GM19035 (cell line): ENCODE data around the gene SLC17A9.

Source experiments
- ATAC-seq: cut with Tn5 transposase; IDR thresholded peaks from one replicate; pipeline ENCODE4 v1.9.1; 2021; ENCODE audit not compliant: unreplicated experiment

Gene SLC17A9

GRCh38 chr20:62937268-62938104, 15.0 kb upstream of the SLC17A9 start:
- peak; percentile 82 for ATAC-seq

GRCh38 chr20:62938105-62938888, 14.2 kb upstream of the SLC17A9 start, which contains the start of gene GID8:
GID8 (plus strand) TSS chr20:62938147; CDS start chr20:62941503, 3,356 bp downstream.
- peak; percentile 44 for ATAC-seq

- ATAC-seq = no peak
These were observed 11.6 kb upstream of the SLC17A9 start for GRCh38 chr20:62940875-62941274.

GRCh38 chr20:62941792-62942191, 10.7 kb upstream of the SLC17A9 start:
- no peak for ATAC-seq

GRCh38 chr20:62942456-62942855, 10.1 kb upstream of the SLC17A9 start:
- no peak for ATAC-seq

- ATAC-seq = no peak
These were observed 9.1 kb upstream of the SLC17A9 start for GRCh38 chr20:62943396-62943795.

GRCh38 chr20:62944184-62944583, 8.3 kb upstream of the SLC17A9 start:
- no peak for ATAC-seq

GRCh38 chr20:62944746-62945145, 7.8 kb upstream of the SLC17A9 start:
- ATAC-seq = no peak

GRCh38 chr20:62945771-62946339, 6.7 kb upstream of the SLC17A9 start:
- ATAC-seq = no peak

GRCh38 chr20:62946918-62947317, 5.6 kb upstream of the SLC17A9 start:
- ATAC-seq = no peak

- no peak for ATAC-seq
These were observed 4.8 kb upstream of the SLC17A9 start for GRCh38 chr20:62947532-62948300.

- ATAC-seq = no peak
These were observed 3.2 kb upstream of the SLC17A9 start for GRCh38 chr20:62949153-62949821.

GRCh38 chr20:62949962-62950361, 2.5 kb upstream of the SLC17A9 start:
- no peak for ATAC-seq

GRCh38 chr20:62950741-62951140, 1.8 kb upstream of the SLC17A9 start:
- no peak for ATAC-seq

GRCh38 chr20:62951143-62951895, 1.2 kb upstream of the SLC17A9 start:
- ATAC-seq = no peak

- no peak for ATAC-seq
These were observed 575 bp upstream of the SLC17A9 start for GRCh38 chr20:62951896-62952372.

- no peak for ATAC-seq
These were observed 694 bp downstream of the SLC17A9 start for GRCh38 chr20:62952968-62953838.

GRCh38 chr20:62953839-62954703, 1.6 kb downstream of the SLC17A9 start:
- ATAC-seq = peak; percentile 66
